GM23338 (cell line): ENCODE measurements around the gene HSF4. TPM values are rescaled to one million over a fixed set of nuclear protein-coding genes. Genes with fewer than 3 reads are reported as not detected.

Experiments used
- ATAC-seq: fragments of 200-7000 bp; cut with Tn5 transposase; 3 replicates; pipeline ENCODE4 v1.9.1; 2020
- DNase-seq: peaks from one replicate; pipeline ENCODE4 v3.0.0-alpha.2; 2015; ENCODE audit warnings: low spot score
- H2AFZ ChIP-seq: fragments of 200-600 bp; sonication (generic); 2 replicates; pipeline ENCODE4 v1.8.0; 2016; ENCODE audit warnings: antibody characterized with exemption, mild to moderate bottlenecking, moderate library complexity
- H3F3A ChIP-seq: fragments of 200-600 bp; sonication (generic); replicated peaks from 2 replicates; pipeline ENCODE4 v1.8.0; 2017; ENCODE audit warnings: antibody characterized with exemption, mixed run types, low read depth
- H3K27ac ChIP-seq: fragments of 200-600 bp; sonication (generic); 2 replicates; pipeline ENCODE4 v1.6.1; 2016; ENCODE audit warnings: low read depth
- H3K27me3 ChIP-seq: fragments of 200-600 bp; sonication (generic); 2 replicates; pipeline ENCODE4 v1.8.0; 2016; ENCODE audit warnings: mild to moderate bottlenecking, mixed run types, moderate library complexity; ENCODE audit not compliant: insufficient read depth
- H3K36me3 ChIP-seq: fragments of 200-600 bp; sonication (generic); 2 replicates; pipeline ENCODE4 v1.8.0; 2016; ENCODE audit warnings: mild to moderate bottlenecking; ENCODE audit not compliant: insufficient read depth
- H3K4me1 ChIP-seq: fragments of 200-600 bp; sonication (generic); 2 replicates; pipeline ENCODE4 v1.8.0; 2016; ENCODE audit warnings: mild to moderate bottlenecking, moderate library complexity; ENCODE audit not compliant: insufficient read depth
- H3K4me2 ChIP-seq: fragments of 200-600 bp; sonication (generic); 2 replicates; pipeline ENCODE4 v1.7.1; 2017; ENCODE audit warnings: mixed run types
- H3K4me3 ChIP-seq: fragments of 200-600 bp; sonication (generic); 2 replicates; pipeline ENCODE4 v1.6.1; 2016; ENCODE audit warnings: mixed run types
- H3K79me2 ChIP-seq: fragments of 200-600 bp; sonication (generic); replicated peaks from 2 replicates; pipeline ENCODE4 v1.8.0; 2017; ENCODE audit warnings: mild to moderate bottlenecking; ENCODE audit not compliant: insufficient read depth
- H3K9me2 ChIP-seq: fragments of 200-600 bp; sonication (generic); 2 replicates; pipeline ENCODE4 v1.8.0; 2017; ENCODE audit not compliant: insufficient read depth
- H4K20me1 ChIP-seq: fragments of 200-600 bp; sonication (generic); replicated peaks from 2 replicates; pipeline ENCODE4 v1.8.0; 2017; ENCODE audit warnings: mild to moderate bottlenecking; ENCODE audit not compliant: insufficient read depth
- H3K27ac Mint-ChIP-seq: 2 replicates; pipeline ENCODE4 v1.8.0; 2020; ENCODE audit warnings: inconsistent platforms, mild to moderate bottlenecking, moderate library complexity, mixed read lengths
- H3K27me3 Mint-ChIP-seq: 3 replicates; pipeline ENCODE4 v1.8.0; 2022; ENCODE audit warnings: low read depth, mild to moderate bottlenecking, moderate library complexity, mixed read lengths, inconsistent platforms; ENCODE audit not compliant: insufficient read depth, poor library complexity
- H3K36me3 Mint-ChIP-seq: 3 replicates; pipeline ENCODE4 v1.8.0; 2021; ENCODE audit warnings: low read depth, mild to moderate bottlenecking, inconsistent platforms, moderate library complexity, mixed read lengths
- H3K4me1 Mint-ChIP-seq: 3 replicates; pipeline ENCODE4 v1.8.0; 2020; ENCODE audit warnings: mild to moderate bottlenecking, inconsistent platforms, mixed read lengths
- H3K4me3 Mint-ChIP-seq: 3 replicates; pipeline ENCODE4 v1.8.0; 2021; ENCODE audit warnings: moderate library complexity, mild to moderate bottlenecking, inconsistent platforms, mixed read lengths
- H3K9me3 Mint-ChIP-seq: 3 replicates; pipeline ENCODE4 v1.8.0; 2020; ENCODE audit warnings: moderate library complexity, mild to moderate bottlenecking, inconsistent platforms, mixed read lengths
- CREB1 ChIP-seq: fragments of 250-450 bp; sonication (Bioruptor Pico); IDR thresholded peaks from 2 replicates; pipeline ENCODE4 v1.5.0; 2020; ENCODE audit warnings: low read depth, mild to moderate bottlenecking, moderate library complexity
- EZH2phosphoT487 ChIP-seq: fragments of 200-600 bp; sonication (generic); IDR thresholded peaks from one replicate; pipeline ENCODE4 v1.8.1; 2018; ENCODE audit warnings: antibody characterized with exemption; ENCODE audit not compliant: unreplicated experiment
- JUNB ChIP-seq: IDR thresholded peaks from one replicate; pipeline ENCODE4 v1.6.1; 2016; ENCODE audit warnings: antibody characterized with exemption; ENCODE audit not compliant: unreplicated experiment
- NANOG ChIP-seq: IDR thresholded peaks from 2 replicates; pipeline ENCODE4 v1.6.1; 2016; ENCODE audit warnings: antibody characterized with exemption, borderline replicate concordance
- POLR2AphosphoS5 ChIP-seq: IDR thresholded peaks from 2 replicates; pipeline ENCODE4 v1.6.1; 2016; ENCODE audit warnings: antibody characterized with exemption, low read depth
- STAT1 ChIP-seq: IDR thresholded peaks from one replicate; pipeline ENCODE4 v1.6.1; 2016; ENCODE audit warnings: antibody characterized with exemption; ENCODE audit not compliant: unreplicated experiment
- ZNF114 ChIP-seq: fragments of 250-450 bp; sonication (Bioruptor Pico); IDR thresholded peaks from 2 replicates; pipeline ENCODE4 v1.5.0; 2020; ENCODE audit warnings: mild to moderate bottlenecking, moderate library complexity
- polyA plus RNA-seq: library from polyadenylated mRNA; unstranded; fragments of >200 nt; fragmentation: Nextera tagmentation; extraction: Ambion mirVana; gene quantifications from 2 replicates; pipeline ENCODE4 v1.2.1, GENCODE V29; 2016
- total RNA-seq: library from RNA; depleted of rRNA; stranded (reverse); fragments of >200 nt; shearing (Covaris generic); gene quantifications from 2 replicates; pipeline ENCODE4 v1.2.3, GENCODE V29; 2014
- TF ChIP-seq, protein P1 (sequence below): IDR thresholded peaks from 2 replicates; pipeline ENCODE4 v1.6.1; 2016; ENCODE audit warnings: antibody characterized with exemption
- TF ChIP-seq, protein P2 (sequence below): IDR thresholded peaks from one replicate; pipeline ENCODE4 v1.6.1; 2018; ENCODE audit warnings: antibody characterized with exemption; ENCODE audit not compliant: unreplicated experiment
- TF ChIP-seq, protein P3 (sequence below), 2 experiments: fragments of 200-600 bp in 1 of 2; sonication (generic) in 1 of 2; conservative IDR thresholded peaks; 2 replicates each; pipeline versions ENCODE4 v1.5.1 to v1.6.1; 2016 to 2017; ENCODE audit warnings: antibody characterized with exemption in 2 of 2, low read depth in 2 of 2, mild to moderate bottlenecking in 2 of 2, moderate library complexity in 1 of 2

HSF4 gene
- total and polyA plus RNA-seq, 2 experiments from 2014 or later = 0.19 to 1.3 TPM

DNA sequence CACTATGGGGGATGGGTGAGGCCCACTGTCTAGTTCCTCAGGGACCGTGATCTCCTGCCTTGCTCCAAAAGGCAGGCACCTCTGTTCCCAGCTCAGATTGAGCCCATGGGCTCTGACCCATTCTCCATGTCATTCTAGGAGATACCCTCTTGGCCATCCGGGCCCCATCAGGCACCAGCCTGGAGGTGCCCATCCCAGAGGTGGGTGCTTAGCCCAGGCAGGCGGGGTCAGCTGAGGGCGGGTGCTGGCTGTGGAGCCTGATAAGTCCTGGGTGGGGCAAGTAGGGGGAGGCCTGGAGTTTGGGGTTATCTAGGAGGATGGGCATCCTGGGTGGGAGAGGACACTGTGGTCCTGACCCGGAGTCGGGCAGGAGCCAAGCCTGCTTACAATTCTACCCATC lies 29.7 kb downstream of the HSF4 start (continued):
- TF ChIP-seq, protein P1, sequence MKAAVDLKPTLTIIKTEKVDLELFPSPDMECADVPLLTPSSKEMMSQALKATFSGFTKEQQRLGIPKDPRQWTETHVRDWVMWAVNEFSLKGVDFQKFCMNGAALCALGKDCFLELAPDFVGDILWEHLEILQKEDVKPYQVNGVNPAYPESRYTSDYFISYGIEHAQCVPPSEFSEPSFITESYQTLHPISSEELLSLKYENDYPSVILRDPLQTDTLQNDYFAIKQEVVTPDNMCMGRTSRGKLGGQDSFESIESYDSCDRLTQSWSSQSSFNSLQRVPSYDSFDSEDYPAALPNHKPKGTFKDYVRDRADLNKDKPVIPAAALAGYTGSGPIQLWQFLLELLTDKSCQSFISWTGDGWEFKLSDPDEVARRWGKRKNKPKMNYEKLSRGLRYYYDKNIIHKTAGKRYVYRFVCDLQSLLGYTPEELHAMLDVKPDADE = no peak
- no peak for TF ChIP-seq ZNF114 (CRISPR knock-in tag)
- no peak for TF ChIP-seq POLR2AphosphoS5
- TF ChIP-seq EZH2phosphoT487 = no peak
- TF ChIP-seq, protein P2, sequence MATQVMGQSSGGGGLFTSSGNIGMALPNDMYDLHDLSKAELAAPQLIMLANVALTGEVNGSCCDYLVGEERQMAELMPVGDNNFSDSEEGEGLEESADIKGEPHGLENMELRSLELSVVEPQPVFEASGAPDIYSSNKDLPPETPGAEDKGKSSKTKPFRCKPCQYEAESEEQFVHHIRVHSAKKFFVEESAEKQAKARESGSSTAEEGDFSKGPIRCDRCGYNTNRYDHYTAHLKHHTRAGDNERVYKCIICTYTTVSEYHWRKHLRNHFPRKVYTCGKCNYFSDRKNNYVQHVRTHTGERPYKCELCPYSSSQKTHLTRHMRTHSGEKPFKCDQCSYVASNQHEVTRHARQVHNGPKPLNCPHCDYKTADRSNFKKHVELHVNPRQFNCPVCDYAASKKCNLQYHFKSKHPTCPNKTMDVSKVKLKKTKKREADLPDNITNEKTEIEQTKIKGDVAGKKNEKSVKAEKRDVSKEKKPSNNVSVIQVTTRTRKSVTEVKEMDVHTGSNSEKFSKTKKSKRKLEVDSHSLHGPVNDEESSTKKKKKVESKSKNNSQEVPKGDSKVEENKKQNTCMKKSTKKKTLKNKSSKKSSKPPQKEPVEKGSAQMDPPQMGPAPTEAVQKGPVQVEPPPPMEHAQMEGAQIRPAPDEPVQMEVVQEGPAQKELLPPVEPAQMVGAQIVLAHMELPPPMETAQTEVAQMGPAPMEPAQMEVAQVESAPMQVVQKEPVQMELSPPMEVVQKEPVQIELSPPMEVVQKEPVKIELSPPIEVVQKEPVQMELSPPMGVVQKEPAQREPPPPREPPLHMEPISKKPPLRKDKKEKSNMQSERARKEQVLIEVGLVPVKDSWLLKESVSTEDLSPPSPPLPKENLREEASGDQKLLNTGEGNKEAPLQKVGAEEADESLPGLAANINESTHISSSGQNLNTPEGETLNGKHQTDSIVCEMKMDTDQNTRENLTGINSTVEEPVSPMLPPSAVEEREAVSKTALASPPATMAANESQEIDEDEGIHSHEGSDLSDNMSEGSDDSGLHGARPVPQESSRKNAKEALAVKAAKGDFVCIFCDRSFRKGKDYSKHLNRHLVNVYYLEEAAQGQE = no peak
- TF ChIP-seq CREB1 (CRISPR knock-in tag) = no peak
- no peak for TF ChIP-seq STAT1
- no peak for TF ChIP-seq JUNB

DNA sequence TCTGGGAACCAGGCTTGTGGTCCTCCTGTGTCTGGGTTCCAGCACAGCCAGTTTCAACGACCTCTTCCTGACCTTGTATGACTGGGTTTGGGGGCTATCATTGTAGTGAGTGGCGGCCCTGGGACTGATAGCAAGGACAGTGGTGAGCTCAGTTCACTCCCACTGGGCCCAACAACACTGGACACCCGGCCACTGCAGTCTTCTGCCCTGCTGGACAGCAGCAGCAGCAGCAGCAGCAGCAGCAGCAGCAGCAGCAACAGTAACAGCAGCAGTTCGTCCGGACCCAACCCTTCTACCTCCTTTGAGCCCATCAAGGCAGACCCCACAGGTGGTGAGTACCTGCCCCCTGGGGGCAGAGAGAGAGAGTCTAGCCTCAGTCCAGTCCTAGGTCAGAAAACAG lies 31.1 kb downstream of the HSF4 start:
- Histone ChIP-seq H3K79me2 (peaks cover 21% of the 10 kb centered on the region), H2AFZ (no peak overlapping the region), H3K4me3 (no peak overlapping the region), H4K20me1 (peaks cover 22% of the 10 kb centered on the region), H3K36me3 (peaks cover 20% of the 10 kb centered on the region; the same call in 1 of the 2 replicates), H3K27me3 (no peaks in the 10 kb centered on the region), H3K4me2 (no peak overlapping the region), H3F3A (peaks cover 23% of the 10 kb centered on the region; the same call in 1 of the 2 replicates), H3K27ac (no peak overlapping the region), H3K9me2 (no peaks in the 10 kb centered on the region), H3K4me1 (peaks cover 16% of the 10 kb centered on the region)
- ATAC-seq = no peak
- H3K9me3 Mint-ChIP-seq = no peaks in the 10 kb centered on the region
- H3K27ac Mint-ChIP-seq = no peak overlapping the region
- H3K36me3 Mint-ChIP-seq = peaks cover 52% of the 10 kb centered on the region
- H3K4me3 Mint-ChIP-seq = peak overlapping the region; percentile 10; the same call in 1 of the 3 replicates
- H3K27me3 Mint-ChIP-seq = peaks cover 18% of the 10 kb centered on the region
- no peak for DNase-seq
- H3K4me1 Mint-ChIP-seq = peaks cover 24% of the 10 kb centered on the region
- TF ChIP-seq CREB1 (CRISPR knock-in tag) (no peak), ZNF114 (CRISPR knock-in tag) (no peak), STAT1 (no peak), POLR2AphosphoS5 (no peak), NANOG (no peak), JUNB (no peak)
- TF ChIP-seq, protein P3, sequence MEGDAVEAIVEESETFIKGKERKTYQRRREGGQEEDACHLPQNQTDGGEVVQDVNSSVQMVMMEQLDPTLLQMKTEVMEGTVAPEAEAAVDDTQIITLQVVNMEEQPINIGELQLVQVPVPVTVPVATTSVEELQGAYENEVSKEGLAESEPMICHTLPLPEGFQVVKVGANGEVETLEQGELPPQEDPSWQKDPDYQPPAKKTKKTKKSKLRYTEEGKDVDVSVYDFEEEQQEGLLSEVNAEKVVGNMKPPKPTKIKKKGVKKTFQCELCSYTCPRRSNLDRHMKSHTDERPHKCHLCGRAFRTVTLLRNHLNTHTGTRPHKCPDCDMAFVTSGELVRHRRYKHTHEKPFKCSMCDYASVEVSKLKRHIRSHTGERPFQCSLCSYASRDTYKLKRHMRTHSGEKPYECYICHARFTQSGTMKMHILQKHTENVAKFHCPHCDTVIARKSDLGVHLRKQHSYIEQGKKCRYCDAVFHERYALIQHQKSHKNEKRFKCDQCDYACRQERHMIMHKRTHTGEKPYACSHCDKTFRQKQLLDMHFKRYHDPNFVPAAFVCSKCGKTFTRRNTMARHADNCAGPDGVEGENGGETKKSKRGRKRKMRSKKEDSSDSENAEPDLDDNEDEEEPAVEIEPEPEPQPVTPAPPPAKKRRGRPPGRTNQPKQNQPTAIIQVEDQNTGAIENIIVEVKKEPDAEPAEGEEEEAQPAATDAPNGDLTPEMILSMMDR (conservative IDR thresholded peaks at IDR 0.05; ENCODE audit: low read depth in 2 of 2) = no peak
- TF ChIP-seq, protein P1 = no peak
- TF ChIP-seq, protein P2 = no peak
